ENCODE results near the gene GJC2. TPM values are rescaled to one million over a fixed set of nuclear protein-coding genes. Genes with fewer than 3 reads are reported as not detected.
A peak's percentile ranks its signal among the peaks of the same experiment; 100 is the strongest.

GJC2 gene
- total RNA-seq, 1 donor: 1.4 TPM

DNA sequence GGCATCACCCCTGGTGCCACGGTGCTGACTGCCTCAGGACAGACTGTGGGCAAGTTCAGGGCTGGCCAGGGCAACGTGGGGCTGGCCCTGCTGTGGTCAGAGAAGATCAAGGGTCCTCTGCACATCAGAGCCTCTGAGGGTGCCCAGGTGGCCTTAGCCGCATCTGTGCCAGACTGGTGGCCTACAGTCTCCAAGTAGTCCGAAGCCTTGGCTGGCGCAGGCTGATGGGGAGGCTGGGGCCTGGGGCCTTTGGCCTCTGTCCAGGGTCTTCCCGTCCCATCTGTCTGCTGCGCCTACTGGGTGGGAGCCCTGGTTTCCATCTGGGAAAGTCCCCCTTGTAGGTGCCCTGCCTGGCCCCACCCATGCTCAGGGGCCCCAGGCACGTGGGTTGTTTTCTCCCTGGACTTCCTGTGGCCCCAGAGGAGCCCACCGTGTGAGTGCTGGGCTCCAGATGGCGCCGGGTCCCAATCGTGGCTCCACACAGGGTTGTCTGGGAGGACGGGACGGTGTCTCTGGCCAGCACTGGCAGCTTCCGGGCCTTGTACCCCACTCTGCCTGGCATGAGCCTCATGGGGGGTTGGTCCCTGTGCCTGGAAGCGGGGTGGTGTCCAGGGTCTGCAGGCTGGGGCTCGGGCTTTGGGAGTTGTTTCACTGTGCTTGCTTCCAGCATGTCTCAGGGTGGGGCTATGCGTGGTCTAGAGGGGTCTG lies 25.7 kb downstream of the GJC2 start:
- Histone ChIP-seq H4K20me1 (ENCODE audit: insufficient read depth, low read length) (peaks cover 15% of the 10 kb centered on the region), H3K4me2 (ENCODE audit: insufficient read depth, low read length) (no peak overlapping the region), H3K27ac (ENCODE audit: low read depth, low read length) (no peak overlapping the region), H3K4me3 (ENCODE audit: insufficient read depth, low read length) (no peak overlapping the region), H3K4me1 (ENCODE audit: insufficient read depth, low read length) (no peaks in the 10 kb centered on the region), H3K79me2 (ENCODE audit: insufficient read depth, low read length) (peaks cover 13% of the 10 kb centered on the region), H3K9me3 (ENCODE audit: low read depth, low read length) (no peaks in the 10 kb centered on the region), H2AFZ (ENCODE audit: low read length) (no peak overlapping the region), H3K27me3 (ENCODE audit: insufficient read depth, low read length) (no peaks in the 10 kb centered on the region), H3K36me3 (ENCODE audit: insufficient read depth, low read length) (no peaks in the 10 kb centered on the region)
- TF ChIP-seq, protein P1, sequence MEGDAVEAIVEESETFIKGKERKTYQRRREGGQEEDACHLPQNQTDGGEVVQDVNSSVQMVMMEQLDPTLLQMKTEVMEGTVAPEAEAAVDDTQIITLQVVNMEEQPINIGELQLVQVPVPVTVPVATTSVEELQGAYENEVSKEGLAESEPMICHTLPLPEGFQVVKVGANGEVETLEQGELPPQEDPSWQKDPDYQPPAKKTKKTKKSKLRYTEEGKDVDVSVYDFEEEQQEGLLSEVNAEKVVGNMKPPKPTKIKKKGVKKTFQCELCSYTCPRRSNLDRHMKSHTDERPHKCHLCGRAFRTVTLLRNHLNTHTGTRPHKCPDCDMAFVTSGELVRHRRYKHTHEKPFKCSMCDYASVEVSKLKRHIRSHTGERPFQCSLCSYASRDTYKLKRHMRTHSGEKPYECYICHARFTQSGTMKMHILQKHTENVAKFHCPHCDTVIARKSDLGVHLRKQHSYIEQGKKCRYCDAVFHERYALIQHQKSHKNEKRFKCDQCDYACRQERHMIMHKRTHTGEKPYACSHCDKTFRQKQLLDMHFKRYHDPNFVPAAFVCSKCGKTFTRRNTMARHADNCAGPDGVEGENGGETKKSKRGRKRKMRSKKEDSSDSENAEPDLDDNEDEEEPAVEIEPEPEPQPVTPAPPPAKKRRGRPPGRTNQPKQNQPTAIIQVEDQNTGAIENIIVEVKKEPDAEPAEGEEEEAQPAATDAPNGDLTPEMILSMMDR (IDR thresholded peaks at IDR 0.05; ENCODE audit: extremely low read depth, low read depth, low read length): no peak
- DNase-seq (ENCODE audit: insufficient read length, low spot score, missing footprints): no peak

GRCh38 chr1:228176024-228176395 lies 26.3 kb downstream of the GJC2 start:
- H3K4me3 ChIP-seq (ENCODE audit: insufficient read depth, low read length): no peak overlapping the region
- H3K4me2 ChIP-seq (ENCODE audit: insufficient read depth, low read length): no peak overlapping the region
- peaks cover 15% of the 10 kb centered on the region for H4K20me1 ChIP-seq (ENCODE audit: insufficient read depth, low read length)
- H3K9me3 ChIP-seq (ENCODE audit: low read depth, low read length): no peaks in the 10 kb centered on the region
- no peaks in the 10 kb centered on the region for H3K4me1 ChIP-seq (ENCODE audit: insufficient read depth, low read length)
- TF ChIP-seq, protein P1 (IDR thresholded peaks at IDR 0.05; ENCODE audit: extremely low read depth, low read depth, low read length): no peak
- no peaks in the 10 kb centered on the region for H3K27me3 ChIP-seq (ENCODE audit: insufficient read depth, low read length)
- DNase-seq (ENCODE audit: insufficient read length, low spot score, missing footprints): no peak
- H3K27ac ChIP-seq (ENCODE audit: low read depth, low read length): no peak overlapping the region
- no peaks in the 10 kb centered on the region for H3K36me3 ChIP-seq (ENCODE audit: insufficient read depth, low read length)
- no peak overlapping the region for H2AFZ ChIP-seq (ENCODE audit: low read length)
- peaks cover 10% of the 10 kb centered on the region for H3K79me2 ChIP-seq (ENCODE audit: insufficient read depth, low read length)

GRCh38 chr1:228176461-228177182 lies 26.9 kb downstream of the GJC2 start:
- no peak overlapping the region for H3K4me2 ChIP-seq (ENCODE audit: insufficient read depth, low read length)
- TF ChIP-seq, protein P1 (IDR thresholded peaks at IDR 0.05; ENCODE audit: extremely low read depth, low read depth, low read length): no peak
- peaks cover 10% of the 10 kb centered on the region for H3K79me2 ChIP-seq (ENCODE audit: insufficient read depth, low read length)
- no peak overlapping the region for H2AFZ ChIP-seq (ENCODE audit: low read length)
- H3K9me3 ChIP-seq (ENCODE audit: low read depth, low read length): no peaks in the 10 kb centered on the region
- H3K27me3 ChIP-seq (ENCODE audit: insufficient read depth, low read length): no peaks in the 10 kb centered on the region
- H3K27ac ChIP-seq (ENCODE audit: low read depth, low read length): no peak overlapping the region
- no peaks in the 10 kb centered on the region for H3K36me3 ChIP-seq (ENCODE audit: insufficient read depth, low read length)
- H3K4me1 ChIP-seq (ENCODE audit: insufficient read depth, low read length): no peaks in the 10 kb centered on the region
- no peak overlapping the region for H3K4me3 ChIP-seq (ENCODE audit: insufficient read depth, low read length)
- H4K20me1 ChIP-seq (ENCODE audit: insufficient read depth, low read length): peaks cover 15% of the 10 kb centered on the region
- DNase-seq (ENCODE audit: insufficient read length, low spot score, missing footprints): peak; percentile 88

DNA sequence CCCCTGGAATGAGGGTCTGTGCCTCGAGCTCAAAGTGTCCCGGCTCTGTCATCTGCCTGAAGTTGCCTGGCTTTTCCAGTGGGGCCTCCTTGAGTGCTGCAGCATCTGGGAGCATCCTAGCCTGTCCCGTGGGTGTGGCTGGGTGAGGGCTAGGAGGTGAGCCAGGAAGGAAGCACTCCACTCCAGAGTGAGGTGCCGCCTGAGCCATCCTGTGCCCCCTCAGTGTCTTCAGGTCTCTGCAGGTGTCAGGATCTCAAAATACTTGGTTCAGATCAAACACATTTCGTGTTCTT lies 27.4 kb downstream of the GJC2 start:
- Histone ChIP-seq H3K79me2 (ENCODE audit: insufficient read depth, low read length) (peaks cover 10% of the 10 kb centered on the region), H3K4me3 (ENCODE audit: insufficient read depth, low read length) (no peak overlapping the region), H4K20me1 (ENCODE audit: insufficient read depth, low read length) (peaks cover 15% of the 10 kb centered on the region), H3K9me3 (ENCODE audit: low read depth, low read length) (no peaks in the 10 kb centered on the region), H2AFZ (ENCODE audit: low read length) (no peak overlapping the region), H3K4me1 (ENCODE audit: insufficient read depth, low read length) (no peaks in the 10 kb centered on the region), H3K27ac (ENCODE audit: low read depth, low read length) (no peak overlapping the region), H3K27me3 (ENCODE audit: insufficient read depth, low read length) (no peaks in the 10 kb centered on the region), H3K4me2 (ENCODE audit: insufficient read depth, low read length) (no peak overlapping the region), H3K36me3 (ENCODE audit: insufficient read depth, low read length) (no peaks in the 10 kb centered on the region)
- TF ChIP-seq, protein P1 (IDR thresholded peaks at IDR 0.05; ENCODE audit: extremely low read depth, low read depth, low read length): no peak
- no peak for DNase-seq (ENCODE audit: insufficient read length, low spot score, missing footprints)

All from osteoblast (primary cell).